HG02840 (cell line): Measurements from ENCODE around the gene EPN3.

Experiments used
- ATAC-seq: cut with Tn5 transposase; IDR thresholded peaks from one replicate; pipeline ENCODE4 v1.9.1; 2021; ENCODE audit warnings: mild to moderate bottlenecking, moderate library complexity, moderate number of reproducible peaks; ENCODE audit not compliant: unreplicated experiment, low FRiP score

Gene EPN3

GRCh38 chr17:50533720-50534148, 1.2 kb downstream of the EPN3 start:
- no peak for ATAC-seq

- no peak for ATAC-seq
These were observed 1.9 kb downstream of the EPN3 start for GRCh38 chr17:50534222-50534978.

- ATAC-seq: no peak
These were observed 2.4 kb downstream of the EPN3 start for GRCh38 chr17:50534979-50535326.

- ATAC-seq: no peak
These were observed 2.9 kb downstream of the EPN3 start for GRCh38 chr17:50535407-50535806.

GRCh38 chr17:50536683-50537646, 4.4 kb downstream of the EPN3 start:
- no peak for ATAC-seq

- ATAC-seq: no peak
These were observed 5.4 kb downstream of the EPN3 start for GRCh38 chr17:50537721-50538548.

GRCh38 chr17:50538549-50539410, 6.2 kb downstream of the EPN3 start:
- no peak for ATAC-seq

- no peak for ATAC-seq
These were observed 7.4 kb downstream of the EPN3 start for GRCh38 chr17:50539762-50540559.

GRCh38 chr17:50540560-50541401, 8.2 kb downstream of the EPN3 start:
- ATAC-seq: no peak

- no peak for ATAC-seq
These were observed 8.8 kb downstream of the EPN3 start for GRCh38 chr17:50541402-50541715.

GRCh38 chr17:50541716-50542688, 9.5 kb downstream of the EPN3 start:
- peak; percentile 67 for ATAC-seq

- ATAC-seq: no peak
These were observed 10.6 kb downstream of the EPN3 start for GRCh38 chr17:50542795-50543774.

GRCh38 chr17:50544516-50544915, 12.0 kb downstream of the EPN3 start:
- ATAC-seq: no peak

GRCh38 chr17:50545311-50545710, 12.8 kb downstream of the EPN3 start:
- ATAC-seq: no peak

- ATAC-seq: no peak
These were observed 14.1 kb downstream of the EPN3 start for GRCh38 chr17:50546701-50547034.
